SKM-1 (cell line): ENCODE measurements around the gene TRIM66.
A peak's percentile ranks its signal among the peaks of the same experiment; 100 is the strongest.

Experiments used
- DNase-seq: peaks from one replicate; lab custom pipeline; 2025; ENCODE audit not compliant: unreplicated experiment; lab: John Stamatoyannopoulos, UW

The TRIM66 gene

GRCh38 chr11:8682303-8683114 lies at the start of gene TRIM66, which contains the start of gene RPL27A:
TRIM66 (minus strand) TSS chr11:8682665; CDS start chr11:8672274, 10,391 bp downstream.
RPL27A (plus strand) TSS chr11:8682792; CDS start chr11:8682814, 22 bp downstream.
- peak; percentile 89 for DNase-seq

- no peak for DNase-seq
Observed at GRCh38 chr11:8731647-8732323, 49.3 kb upstream of the TRIM66 start.

GRCh38 chr11:8730697-8731020 lies 48.2 kb upstream of the TRIM66 start:
- DNase-seq = no peak

- no peak for DNase-seq
Observed at GRCh38 chr11:8729837-8730696, 47.6 kb upstream of the TRIM66 start.

- no peak for DNase-seq
Observed at GRCh38 chr11:8729067-8729466, 46.6 kb upstream of the TRIM66 start.

- no peak for DNase-seq
Observed at GRCh38 chr11:8728563-8728962, 46.1 kb upstream of the TRIM66 start.

- DNase-seq = no peak
Observed at GRCh38 chr11:8726395-8726794, 43.9 kb upstream of the TRIM66 start.

GRCh38 chr11:8724682-8725081 lies 42.2 kb upstream of the TRIM66 start:
- no peak for DNase-seq

GRCh38 chr11:8723711-8724110 lies 41.2 kb upstream of the TRIM66 start:
- no peak for DNase-seq

- DNase-seq = no peak
Observed at GRCh38 chr11:8722809-8723208, 40.3 kb upstream of the TRIM66 start.

- DNase-seq = no peak
Observed at GRCh38 chr11:8721609-8722500, 39.4 kb upstream of the TRIM66 start.

- no peak for DNase-seq
Observed at GRCh38 chr11:8720868-8721608, 38.6 kb upstream of the TRIM66 start.

GRCh38 chr11:8720352-8720751 lies 37.9 kb upstream of the TRIM66 start:
- DNase-seq = no peak

- DNase-seq = no peak
Observed at GRCh38 chr11:8719721-8720120, 37.3 kb upstream of the TRIM66 start.

GRCh38 chr11:8719211-8719649 lies 36.8 kb upstream of the TRIM66 start:
- no peak for DNase-seq

GRCh38 chr11:8717876-8718753 lies 35.6 kb upstream of the TRIM66 start:
- DNase-seq = peak; percentile 65

- DNase-seq = no peak
Observed at GRCh38 chr11:8717544-8717875, 35.0 kb upstream of the TRIM66 start.

- DNase-seq = no peak
Observed at GRCh38 chr11:8715501-8715900, 33.0 kb upstream of the TRIM66 start.
